Measurements from ENCODE around the gene TXNRD1.
"Not testable (repeated sequence)": the region's sequence is repeated elsewhere in the genome, so short reads cannot be mapped to it uniquely, and the experiment has no call there.

TXNRD1 gene

GRCh38 chr12:104304261-104305009, 88.9 kb downstream of the TXNRD1 start:
- no peak for DNase-seq (ENCODE audit: low read depth)

DNA sequence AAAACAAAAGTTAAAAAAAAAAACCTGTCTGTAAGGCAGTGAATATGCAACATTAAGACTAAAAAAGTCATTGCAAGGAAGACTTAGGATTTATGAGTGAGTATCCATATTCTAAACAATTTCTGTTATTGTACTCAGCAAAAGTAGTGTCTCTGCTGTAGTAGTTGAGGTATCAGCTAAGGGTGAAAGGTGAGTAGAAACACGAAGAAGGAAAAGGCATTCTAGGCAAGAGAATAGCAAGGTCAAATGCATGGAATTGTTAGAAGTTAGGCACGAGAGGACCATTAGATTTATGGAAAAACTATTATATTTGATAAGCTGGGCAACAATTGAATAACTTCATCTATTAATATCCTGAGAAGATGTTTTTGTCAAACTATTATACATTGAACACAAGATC, 89.8 kb downstream of the TXNRD1 start:
- no peak for DNase-seq (ENCODE audit: low read depth)

DNA sequence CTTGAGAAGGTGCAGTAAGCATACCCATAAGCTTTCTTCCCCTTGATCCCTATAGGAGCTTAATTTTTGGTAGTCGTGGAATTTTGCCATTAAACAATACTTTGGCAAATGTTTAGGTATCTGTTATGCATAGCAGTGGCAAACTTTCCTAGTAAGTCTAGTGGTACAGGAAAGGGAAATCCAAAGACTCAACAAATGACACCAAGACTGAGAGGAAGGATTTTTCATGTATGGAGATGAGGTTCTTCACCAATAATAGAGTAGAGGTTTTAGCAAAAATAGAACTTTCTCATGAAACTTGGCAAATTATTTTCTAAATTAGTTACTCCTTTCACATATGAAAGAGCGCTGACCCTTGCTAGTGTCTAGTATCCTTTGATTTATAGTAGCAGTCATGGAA, 90.8 kb downstream of the TXNRD1 start:
- no peak for DNase-seq (ENCODE audit: low read depth)

DNA sequence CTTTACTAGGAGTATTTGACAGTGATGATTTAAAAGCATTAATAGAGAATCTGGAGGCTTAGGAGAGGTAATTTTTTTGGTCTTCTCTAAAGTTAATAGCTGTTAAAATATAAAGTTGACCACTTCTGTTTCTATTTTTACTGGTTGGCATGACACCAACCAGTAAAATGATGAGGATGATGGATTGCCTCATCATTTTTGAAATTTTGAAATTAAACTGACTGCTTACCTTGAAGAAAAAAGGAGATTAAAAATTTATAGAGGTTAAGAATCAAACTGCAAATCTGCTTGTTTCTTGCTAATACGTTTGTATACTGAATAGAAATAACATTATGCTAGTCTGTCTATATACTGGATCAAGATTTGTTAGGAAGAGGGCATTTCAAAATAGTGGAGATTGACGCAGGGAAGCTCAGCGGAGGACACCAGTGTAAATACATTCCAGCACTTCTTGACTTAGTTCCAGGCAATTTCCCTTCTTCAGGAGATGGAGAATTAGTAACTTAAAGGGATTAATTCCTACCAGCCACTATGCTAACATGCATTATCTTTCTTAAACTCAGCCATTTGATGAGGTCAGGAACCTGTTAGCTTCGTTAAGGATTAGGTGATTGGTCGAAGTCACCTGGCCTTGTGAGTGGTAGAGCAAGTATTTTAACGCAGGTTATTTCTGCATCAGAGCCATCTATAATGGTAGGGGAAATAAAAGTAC, 91.5 kb downstream of the TXNRD1 start:
- DNase-seq (ENCODE audit: low read depth), result no peak

DNA sequence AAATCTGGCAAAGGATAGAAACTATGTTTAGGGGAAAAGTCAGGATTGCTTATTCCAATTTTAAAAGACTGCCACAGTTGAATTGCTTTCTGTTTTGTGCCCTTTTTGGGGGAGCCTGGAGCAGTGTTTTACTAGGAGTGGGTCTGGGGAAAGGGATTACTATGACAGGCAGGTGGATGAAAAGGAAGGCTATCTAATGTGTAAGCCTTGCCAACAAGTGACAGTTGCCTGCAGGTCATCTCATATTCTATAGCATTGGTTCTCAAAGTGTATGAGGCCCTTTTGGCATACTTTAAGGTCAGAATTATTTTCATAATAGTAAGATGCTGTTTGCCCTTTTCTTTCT, 92.0 kb downstream of the TXNRD1 start:
- DNase-seq (ENCODE audit: low read depth), result no peak

DNA sequence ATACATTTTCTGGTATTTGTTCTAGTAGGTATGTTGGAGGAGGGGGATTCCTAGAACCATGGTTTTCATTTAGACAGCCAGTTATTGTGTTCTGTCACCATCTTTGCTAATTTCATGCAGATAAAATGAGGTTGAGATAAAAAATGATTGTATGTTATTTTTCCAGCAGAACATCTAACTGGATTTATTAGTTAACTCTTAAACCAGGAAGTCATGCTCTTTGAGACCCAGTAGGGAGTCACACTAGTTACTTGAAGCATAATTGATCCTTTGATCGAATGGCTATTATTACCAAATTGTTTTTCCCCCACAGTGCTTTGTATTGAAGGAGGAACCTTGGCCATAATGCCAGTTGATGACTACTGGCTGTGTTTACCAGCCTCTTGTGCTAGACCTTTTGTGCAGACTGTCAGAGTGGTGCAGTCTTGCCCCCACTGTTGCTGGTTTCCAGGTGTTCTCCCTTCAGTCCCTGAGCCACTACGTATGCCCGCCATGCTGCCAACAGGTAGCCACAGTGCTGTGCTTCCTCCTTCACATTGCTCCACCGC, 93.9 kb downstream of the TXNRD1 start:
- no peak for DNase-seq (ENCODE audit: low read depth)

DNA sequence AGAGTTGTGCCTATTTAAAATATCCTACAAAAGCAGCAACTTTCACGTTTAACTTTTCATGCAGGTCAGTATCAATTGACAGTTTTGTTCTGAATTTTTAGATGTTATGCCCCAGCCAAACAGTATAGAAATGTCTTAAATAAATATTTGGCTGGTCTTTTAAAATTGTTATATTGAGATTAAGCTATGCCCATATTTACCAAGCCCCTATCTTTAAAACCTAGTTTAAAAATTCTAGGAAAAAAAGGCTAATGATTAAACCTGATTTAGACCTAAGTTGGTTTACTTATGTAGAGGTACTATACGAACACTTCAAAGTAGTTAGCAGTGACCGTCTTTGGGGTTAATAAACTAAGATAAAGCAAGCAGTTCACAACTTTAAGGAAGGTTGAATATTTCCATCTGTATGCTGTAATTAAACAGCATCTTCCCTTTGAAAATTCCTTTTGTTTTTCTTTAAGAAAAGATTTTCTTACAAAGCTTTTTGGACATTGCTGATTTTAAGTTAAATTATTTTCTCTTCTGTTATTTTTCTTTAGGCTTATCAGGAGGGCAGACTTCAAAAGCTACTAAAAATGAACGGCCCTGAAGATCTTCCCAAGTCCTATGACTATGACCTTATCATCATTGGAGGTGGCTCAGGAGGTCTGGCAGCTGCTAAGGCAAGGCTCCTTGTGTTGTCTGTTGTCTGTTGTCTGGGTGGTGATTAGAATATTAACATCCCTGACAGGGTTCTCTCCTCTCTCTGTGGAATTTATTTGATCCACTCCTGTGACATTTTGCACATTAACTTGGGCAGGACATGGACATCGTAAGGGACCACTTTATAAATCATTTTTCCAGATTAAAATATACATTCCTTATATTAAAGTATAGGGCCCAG, 95.4 kb downstream of the TXNRD1 start:
- no peak for DNase-seq (ENCODE audit: low read depth)

DNA sequence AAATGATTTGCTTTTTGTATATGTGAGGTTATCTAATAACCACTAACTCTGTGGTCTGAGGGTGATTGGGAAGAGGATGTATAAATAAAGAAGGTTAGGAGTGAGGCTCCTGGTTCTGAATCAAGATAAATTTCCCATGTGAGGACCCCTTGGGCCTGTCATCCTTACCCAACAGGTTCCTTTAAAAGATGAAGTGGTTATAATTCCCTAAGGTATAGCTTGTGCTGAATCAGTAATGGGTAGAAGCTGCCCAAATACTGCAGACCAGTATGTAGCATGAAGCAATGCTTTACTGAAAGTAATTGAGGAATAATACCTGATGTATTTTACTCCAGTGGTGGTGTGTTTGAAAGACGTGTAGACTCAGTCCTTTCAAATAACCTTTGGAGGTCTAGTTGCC, 96.6 kb downstream of the TXNRD1 start:
- no peak for DNase-seq (ENCODE audit: low read depth)

GRCh38 chr12:104312654-104313053, 97.1 kb downstream of the TXNRD1 start:
- DNase-seq (ENCODE audit: low read depth), result no peak

GRCh38 chr12:104313568-104314241, 98.1 kb downstream of the TXNRD1 start:
- DNase-seq (ENCODE audit: low read depth), result no peak

GRCh38 chr12:104314242-104314614, 98.6 kb downstream of the TXNRD1 start:
- no peak for DNase-seq (ENCODE audit: low read depth)

DNA sequence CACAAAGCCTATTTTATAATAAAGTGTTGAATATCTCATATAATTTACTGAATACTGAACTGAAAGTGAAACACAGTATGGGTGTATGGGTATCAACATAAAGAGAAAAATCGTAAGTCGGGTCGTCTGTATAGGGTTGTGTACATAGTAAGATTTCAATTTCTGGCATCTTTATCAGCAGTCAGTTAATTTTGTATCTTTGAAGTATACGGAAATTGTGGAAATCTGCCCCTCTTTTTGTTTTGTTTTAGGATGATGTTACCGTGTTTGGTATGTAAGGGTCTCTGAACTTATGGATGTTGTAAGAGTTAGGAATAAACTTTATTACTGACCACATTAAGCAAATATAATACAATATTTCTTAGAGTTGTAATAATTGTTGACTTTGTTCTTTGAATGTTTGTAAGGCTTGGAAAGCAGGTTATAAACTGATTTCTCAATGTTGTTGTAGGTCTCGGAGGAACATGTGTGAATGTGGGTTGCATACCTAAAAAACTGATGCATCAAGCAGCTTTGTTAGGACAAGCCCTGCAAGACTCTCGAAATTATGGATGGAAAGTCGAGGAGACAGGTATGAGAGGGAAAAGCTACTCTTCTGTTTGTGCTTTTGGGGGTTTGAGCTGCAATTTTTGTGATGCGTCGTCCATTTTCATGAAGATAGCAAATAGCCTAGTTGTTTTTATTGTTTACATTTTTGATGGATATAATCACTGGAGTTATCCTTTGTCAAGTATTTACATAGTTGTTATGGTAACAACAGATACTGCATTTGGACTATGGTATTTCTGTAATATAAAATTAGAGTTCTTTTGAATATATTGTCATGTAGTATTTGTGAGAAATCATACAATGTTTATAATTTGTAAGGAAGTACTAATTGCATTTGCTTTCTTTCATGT, 100.0 kb downstream of the TXNRD1 start:
- no peak for DNase-seq (ENCODE audit: low read depth)

GRCh38 chr12:104316936-104317335, 101.4 kb downstream of the TXNRD1 start:
- no peak for DNase-seq (ENCODE audit: low read depth)

DNA sequence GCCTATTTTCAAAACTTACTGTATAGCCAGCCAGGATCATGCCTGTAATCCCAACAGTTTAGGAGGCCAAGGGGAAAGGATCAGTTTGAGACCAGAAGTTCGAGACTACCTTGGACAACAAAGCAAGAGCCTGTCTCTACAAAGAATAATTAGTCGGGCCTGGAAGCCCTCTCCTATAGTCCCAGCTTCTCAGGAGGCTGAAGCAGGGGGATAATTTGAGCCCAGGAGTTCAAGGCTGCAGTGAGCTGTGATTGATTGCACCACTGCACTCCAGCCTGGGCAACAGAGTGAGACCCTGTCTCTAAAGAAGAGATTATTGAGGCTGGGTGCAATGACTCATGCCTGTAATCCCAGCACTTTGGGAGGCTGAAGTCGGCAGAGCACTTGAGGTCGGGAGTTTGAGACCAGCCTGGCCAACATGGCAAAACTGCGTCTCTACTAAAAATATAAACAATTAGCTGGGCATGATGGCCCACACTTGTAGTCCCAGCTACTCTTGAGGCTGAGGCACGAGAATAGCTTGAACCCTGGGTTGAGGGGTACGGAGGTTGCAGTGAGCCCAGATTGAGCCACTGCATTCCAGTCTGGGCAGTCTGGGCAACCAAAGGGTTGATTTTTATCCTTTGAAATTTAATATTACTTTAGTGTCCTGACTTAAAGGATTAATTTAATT, 102.1 kb downstream of the TXNRD1 start:
- no peak for DNase-seq (ENCODE audit: low read depth)

DNA sequence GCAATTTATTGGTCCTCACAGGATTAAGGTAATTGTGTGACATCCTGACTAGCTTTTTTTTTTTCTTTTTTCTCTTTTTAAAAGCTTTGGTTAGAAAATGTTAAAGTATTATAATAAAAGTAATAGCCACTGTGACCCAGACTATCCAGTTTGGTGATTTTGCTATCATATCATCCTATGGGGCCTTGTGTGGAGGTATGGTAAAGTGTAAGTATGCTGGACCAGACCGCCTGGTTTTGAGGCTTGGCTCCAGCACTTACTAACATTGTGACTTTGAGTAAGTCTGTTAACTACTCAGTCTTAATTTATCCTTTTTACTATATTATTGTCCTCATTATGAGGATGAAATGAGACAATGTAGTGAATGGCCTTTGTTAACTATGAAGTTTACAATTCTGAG, 103.4 kb downstream of the TXNRD1 start:
- DNase-seq (ENCODE audit: low read depth), result no peak

GRCh38 chr12:104319918-104320626, 104.5 kb downstream of the TXNRD1 start:
- no peak for DNase-seq (ENCODE audit: low read depth)

DNA sequence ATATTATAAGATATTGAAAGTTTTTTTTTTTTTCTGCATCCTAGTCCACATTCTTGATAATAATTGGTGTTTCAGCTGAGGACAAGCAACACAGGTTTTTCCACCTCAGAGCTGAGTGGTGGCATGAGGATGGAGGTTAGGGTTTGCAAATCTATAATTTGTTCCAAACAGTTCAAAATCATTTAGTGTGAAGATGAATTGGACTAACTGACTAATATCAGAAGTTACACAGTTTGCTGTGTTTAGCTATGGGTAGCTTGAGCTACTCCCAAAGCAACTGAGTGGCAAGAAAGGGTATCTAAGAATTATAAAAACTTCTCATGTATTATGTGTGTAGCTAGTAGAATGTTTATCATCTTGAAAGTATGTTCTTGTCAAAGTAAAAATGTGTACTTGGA, 105.0 kb downstream of the TXNRD1 start:
- no peak for DNase-seq (ENCODE audit: low read depth)

GRCh38 chr12:104321949-104322348, 106.4 kb downstream of the TXNRD1 start:
- no peak for DNase-seq (ENCODE audit: low read depth)

DNA sequence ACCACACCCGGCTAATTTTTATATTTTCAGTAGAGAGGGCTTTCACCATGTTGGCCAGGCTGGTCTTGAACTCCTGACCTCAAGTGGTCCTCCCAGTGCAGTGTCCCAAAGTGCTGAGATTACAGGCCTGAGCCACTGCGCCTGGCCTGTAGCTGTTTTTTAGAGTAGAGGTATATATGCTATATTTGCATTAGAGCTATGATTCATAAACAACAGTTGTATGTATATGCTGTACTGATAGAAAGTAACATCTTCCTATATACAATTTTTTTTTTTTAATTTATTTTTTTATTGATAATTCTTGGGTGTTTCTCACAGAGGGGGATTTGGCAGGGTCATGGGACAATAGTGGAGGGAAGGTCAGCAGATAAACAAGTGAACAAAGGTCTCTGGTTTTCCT, 107.0 kb downstream of the TXNRD1 start:
- not testable (repeated sequence) for DNase-seq (ENCODE audit: low read depth)

- DNase-seq (ENCODE audit: low read depth), result no peak
Measured at GRCh38 chr12:104323899-104324298, 108.3 kb downstream of the TXNRD1 start.
